Measurements from ENCODE around the gene CCNT2.

- TF ChIP-seq EZH2phosphoT487 (IDR thresholded peaks at IDR 0.05) (no peak), CTCF (IDR thresholded peaks at IDR 0.05) (no peak), EZH2 (IDR thresholded peaks at IDR 0.05) (no peak)
These were observed 38.9 kb downstream of the CCNT2 start for GRCh38 chr2:134957477-134957876.
